Measurements from ENCODE around the gene DOLPP1.
"Not testable (repeated sequence)": the region's sequence is repeated elsewhere in the genome, so short reads cannot be mapped to it uniquely, and the experiment has no call there.

Gene DOLPP1

GRCh38 chr9:129095908-129096307 is 15.0 kb downstream of the DOLPP1 start:
- no peak for DNase-seq

GRCh38 chr9:129097671-129098306 is 16.9 kb downstream of the DOLPP1 start:
- no peak for DNase-seq

- DNase-seq, result no peak
These were observed 17.4 kb downstream of the DOLPP1 start for GRCh38 chr9:129098328-129098727.

- no peak for DNase-seq
These were observed 19.7 kb downstream of the DOLPP1 start for GRCh38 chr9:129100383-129101169.

- no peak for DNase-seq
These were observed 20.4 kb downstream of the DOLPP1 start for GRCh38 chr9:129101279-129101678.

- no peak for DNase-seq
These were observed 21.2 kb downstream of the DOLPP1 start for GRCh38 chr9:129102095-129102525.

GRCh38 chr9:129102791-129103594 is 22.1 kb downstream of the DOLPP1 start:
- DNase-seq, result no peak

GRCh38 chr9:129103595-129103965 is 22.7 kb downstream of the DOLPP1 start:
- DNase-seq, result no peak

- no peak for DNase-seq
These were observed 23.1 kb downstream of the DOLPP1 start for GRCh38 chr9:129104051-129104450.

- DNase-seq, result no peak
These were observed 25.2 kb downstream of the DOLPP1 start for GRCh38 chr9:129105857-129106694.

GRCh38 chr9:129107651-129108050 is 26.7 kb downstream of the DOLPP1 start:
- DNase-seq, result no peak

- DNase-seq, result no peak
These were observed 27.3 kb downstream of the DOLPP1 start for GRCh38 chr9:129108083-129108804.

- no peak for DNase-seq
These were observed 28.1 kb downstream of the DOLPP1 start for GRCh38 chr9:129108805-129109536.

- DNase-seq, result peak; percentile 23
These were observed 28.6 kb downstream of the DOLPP1 start for GRCh38 chr9:129109537-129109903.

GRCh38 chr9:129109952-129110739 is 29.2 kb downstream of the DOLPP1 start:
- no peak for DNase-seq

GRCh38 chr9:129110740-129111527 is 30.0 kb downstream of the DOLPP1 start, which contains the start of the genes CRAT and PTPA:
Gene CRAT, minus strand, starts transcription at chr9:129110793. Its CDS starts 284 bp downstream, at chr9:129110509.
Gene PTPA, plus strand, starts transcription at chr9:129111415. Its CDS starts 186 bp downstream, at chr9:129111601.
- peak; percentile 97 for DNase-seq

- DNase-seq, result peak; percentile 21
These were observed 30.7 kb downstream of the DOLPP1 start for GRCh38 chr9:129111528-129112151.

- DNase-seq, result not testable (repeated sequence)
These were observed 31.6 kb downstream of the DOLPP1 start for GRCh38 chr9:129112526-129112925.
